HG02678 (cell line): ENCODE measurements around the gene KIAA0040.
"Not testable (repeated sequence)": the region's sequence is repeated elsewhere in the genome, so short reads cannot be mapped to it uniquely, and the experiment has no call there.

Experiments
- ATAC-seq: cut with Tn5 transposase; IDR thresholded peaks from one replicate; pipeline ENCODE4 v1.9.1; 2021; ENCODE audit warnings: mild to moderate bottlenecking, moderate library complexity; ENCODE audit not compliant: unreplicated experiment

KIAA0040 gene

DNA sequence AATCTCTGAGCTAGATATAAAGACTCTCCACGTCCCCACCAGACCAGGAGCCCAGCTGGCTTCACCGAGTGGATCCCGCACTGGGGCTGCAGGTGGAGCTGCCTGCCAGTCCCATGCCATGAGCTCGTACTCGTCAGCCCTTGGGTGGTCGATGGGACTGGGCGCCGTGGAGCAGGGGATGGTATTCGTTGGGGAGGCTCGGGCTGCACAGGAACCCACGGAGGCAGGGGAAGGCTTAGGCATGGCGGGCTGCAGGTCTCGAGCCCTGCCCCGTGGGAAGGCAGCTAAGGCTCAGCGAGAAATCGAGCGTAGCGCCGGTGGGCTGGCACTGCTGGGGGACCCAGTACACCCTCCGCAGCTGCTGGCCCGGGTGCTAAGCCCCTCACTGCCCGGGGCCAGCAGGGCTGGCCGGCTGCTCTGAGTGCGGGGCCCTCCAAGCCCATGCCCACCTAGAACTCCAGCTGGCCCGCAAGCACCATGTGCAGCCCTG lies 84.2 kb downstream of the KIAA0040 start:
- not testable (repeated sequence) for ATAC-seq
